ENCODE measurements around the gene TBCD.

Gene TBCD

GRCh38 chr17:82898976-82899514 lies 147.2 kb downstream of the TBCD start:
- DNase-seq (ENCODE audit: low read depth): no peak
- no peak for TF ChIP-seq CTCF (IDR thresholded peaks at IDR 0.05; ENCODE audit: low read depth, low read length, missing control alignments)
- no peak overlapping the region for H3K4me3 ChIP-seq (ENCODE audit: low read depth, low read length)

- no peak for DNase-seq (ENCODE audit: low read depth)
- no peak for TF ChIP-seq CTCF (IDR thresholded peaks at IDR 0.05; ENCODE audit: low read depth, low read length, missing control alignments)
Measured at GRCh38 chr17:82899941-82900340, 148.1 kb downstream of the TBCD start.

GRCh38 chr17:82900741-82901140 lies 148.9 kb downstream of the TBCD start:
- no peak overlapping the region for H3K4me3 ChIP-seq (ENCODE audit: low read depth, low read length)
- no peak for TF ChIP-seq CTCF (IDR thresholded peaks at IDR 0.05; ENCODE audit: low read depth, low read length, missing control alignments)
- DNase-seq (ENCODE audit: low read depth): no peak

More at GRCh38 chr17:82899941-82900340, 148.1 kb downstream of the TBCD start:
- H3K4me3 ChIP-seq (ENCODE audit: low read depth, low read length): no peak overlapping the region

GRCh38 chr17:82901356-82901755 lies 149.5 kb downstream of the TBCD start:
- no peak for TF ChIP-seq CTCF (IDR thresholded peaks at IDR 0.05; ENCODE audit: low read depth, low read length, missing control alignments)
- no peak for DNase-seq (ENCODE audit: low read depth)
- H3K4me3 ChIP-seq (ENCODE audit: low read depth, low read length): no peak overlapping the region

- H3K4me3 ChIP-seq (ENCODE audit: low read depth, low read length): no peak overlapping the region
- TF ChIP-seq CTCF (IDR thresholded peaks at IDR 0.05; ENCODE audit: low read depth, low read length, missing control alignments): no peak
- DNase-seq (ENCODE audit: low read depth): no peak
Measured at GRCh38 chr17:82901856-82902255, 150.0 kb downstream of the TBCD start.

GRCh38 chr17:82902972-82903874 lies 151.4 kb downstream of the TBCD start:
- no peak overlapping the region for H3K4me3 ChIP-seq (ENCODE audit: low read depth, low read length)
- DNase-seq (ENCODE audit: low read depth): no peak
- no peak for TF ChIP-seq CTCF (IDR thresholded peaks at IDR 0.05; ENCODE audit: low read depth, low read length, missing control alignments)

Measured in GM12864 (cell line).